Measurements from ENCODE around the gene FRY.

DNA sequence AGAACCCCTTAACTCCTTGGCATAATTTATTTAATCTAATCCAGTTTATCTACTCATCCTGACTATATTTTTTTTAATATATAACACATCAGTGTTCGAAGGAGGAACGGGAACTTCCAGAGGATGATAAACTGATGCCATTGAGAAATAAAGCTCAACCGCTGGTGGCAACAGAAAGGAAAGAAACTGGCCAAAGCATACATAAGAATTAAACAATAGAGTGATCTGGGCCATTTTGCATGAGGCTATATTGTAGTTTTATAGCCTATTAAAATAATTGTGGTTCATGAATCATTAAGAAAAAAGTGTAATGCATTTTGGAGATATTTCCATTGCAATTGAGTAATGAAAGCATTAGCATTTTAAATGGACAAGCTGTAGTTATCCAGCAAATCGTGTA is 94.2 kb downstream of the FRY start:
- TF ChIP-seq, protein P1, sequence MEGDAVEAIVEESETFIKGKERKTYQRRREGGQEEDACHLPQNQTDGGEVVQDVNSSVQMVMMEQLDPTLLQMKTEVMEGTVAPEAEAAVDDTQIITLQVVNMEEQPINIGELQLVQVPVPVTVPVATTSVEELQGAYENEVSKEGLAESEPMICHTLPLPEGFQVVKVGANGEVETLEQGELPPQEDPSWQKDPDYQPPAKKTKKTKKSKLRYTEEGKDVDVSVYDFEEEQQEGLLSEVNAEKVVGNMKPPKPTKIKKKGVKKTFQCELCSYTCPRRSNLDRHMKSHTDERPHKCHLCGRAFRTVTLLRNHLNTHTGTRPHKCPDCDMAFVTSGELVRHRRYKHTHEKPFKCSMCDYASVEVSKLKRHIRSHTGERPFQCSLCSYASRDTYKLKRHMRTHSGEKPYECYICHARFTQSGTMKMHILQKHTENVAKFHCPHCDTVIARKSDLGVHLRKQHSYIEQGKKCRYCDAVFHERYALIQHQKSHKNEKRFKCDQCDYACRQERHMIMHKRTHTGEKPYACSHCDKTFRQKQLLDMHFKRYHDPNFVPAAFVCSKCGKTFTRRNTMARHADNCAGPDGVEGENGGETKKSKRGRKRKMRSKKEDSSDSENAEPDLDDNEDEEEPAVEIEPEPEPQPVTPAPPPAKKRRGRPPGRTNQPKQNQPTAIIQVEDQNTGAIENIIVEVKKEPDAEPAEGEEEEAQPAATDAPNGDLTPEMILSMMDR (IDR thresholded peaks at IDR 0.05; ENCODE audit: low read depth, low read length), result no peak
- no peak for TF ChIP-seq EZH2phosphoT487 (IDR thresholded peaks at IDR 0.05; ENCODE audit: low read depth)
